Measurements from ENCODE around the gene HK2. TPM values are rescaled to one million over a fixed set of nuclear protein-coding genes. Genes with fewer than 3 reads are reported as not detected.

Gene HK2
- polyA plus RNA-seq, 4 donors, result 4.0 to 14.7 (median 10.3) TPM

DNA sequence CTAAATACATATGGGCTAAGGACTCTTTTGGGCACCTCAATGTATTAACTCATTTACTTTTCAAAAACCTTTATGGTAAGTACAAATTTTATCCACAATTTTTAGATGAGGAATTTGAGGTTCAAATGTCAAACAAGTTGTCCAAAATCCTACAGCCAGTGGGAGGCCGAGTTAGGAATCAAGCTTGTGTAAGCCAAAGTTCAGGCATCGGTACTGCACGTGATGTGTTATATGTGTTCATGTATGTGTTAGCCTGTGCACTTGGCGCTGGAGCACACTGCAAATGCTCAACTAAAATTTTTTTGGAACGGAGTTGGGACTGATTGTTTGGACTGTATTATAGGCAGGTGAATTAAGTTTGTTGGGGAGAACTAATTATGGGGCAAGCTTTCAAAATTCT lies 22.7 kb downstream of the HK2 start:
- DNase-seq (ENCODE audit: low read depth in 4 of 4, low spot score in 3 of 4), result no peak

DNA sequence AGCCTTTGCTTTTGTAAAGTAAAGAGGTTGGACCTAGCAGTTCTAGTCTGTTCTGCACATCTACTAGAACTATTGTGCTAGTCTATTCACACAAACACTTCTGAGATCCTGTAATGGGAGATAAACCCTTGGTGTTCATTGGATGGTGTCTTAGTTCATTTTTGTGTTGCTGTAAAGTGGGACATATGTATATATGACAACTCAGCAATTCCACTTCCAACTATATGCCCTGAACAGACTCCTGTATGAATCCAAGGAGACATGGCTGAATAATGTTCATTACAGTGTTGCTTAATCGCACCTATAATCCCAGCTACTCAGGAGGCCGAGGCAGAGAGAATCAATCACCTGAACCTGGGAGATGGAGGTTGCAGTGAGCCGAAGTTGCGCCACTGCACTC lies 23.3 kb downstream of the HK2 start:
- no peak for DNase-seq (ENCODE audit: low read depth in 4 of 4, low spot score in 3 of 4)

DNA sequence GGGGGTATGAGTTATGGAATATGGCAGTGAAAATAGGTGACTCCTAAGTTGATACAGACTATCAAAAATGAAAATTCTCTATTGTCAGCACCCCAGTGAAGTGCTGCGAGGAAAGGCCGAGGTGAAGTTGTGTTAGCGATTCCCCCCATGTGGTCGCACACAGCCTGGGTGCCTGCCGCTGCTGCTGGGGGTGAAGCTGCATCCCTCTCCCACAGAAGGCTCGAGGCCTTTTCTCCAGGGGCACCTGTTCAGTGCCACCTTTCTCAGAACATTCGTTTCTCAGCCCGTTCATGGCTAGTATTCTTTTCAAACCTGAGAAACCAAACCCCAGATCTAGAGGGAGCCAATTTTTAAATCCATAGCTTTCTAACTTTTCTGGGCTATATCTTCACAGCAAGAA lies 23.8 kb downstream of the HK2 start:
- no peak for DNase-seq (ENCODE audit: low read depth in 4 of 4, low spot score in 3 of 4)

DNA sequence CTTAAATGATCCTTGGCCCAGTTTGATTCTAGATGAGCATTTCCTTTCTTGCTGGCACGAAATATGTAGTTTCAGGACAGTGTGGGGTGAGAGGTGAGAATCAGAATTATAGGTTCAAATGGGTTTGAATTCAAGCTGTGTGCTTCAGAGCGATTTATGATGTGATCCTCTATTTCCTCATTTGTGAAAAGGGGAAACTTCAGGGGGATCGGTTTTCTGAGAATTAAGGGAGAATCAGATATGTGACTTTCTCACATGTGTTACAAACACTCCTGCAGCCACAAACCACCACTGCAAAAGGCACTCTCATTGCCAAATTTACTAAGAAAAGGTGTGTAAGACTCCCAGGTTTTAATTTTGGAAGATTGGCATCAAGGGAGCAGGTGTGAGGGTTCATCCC lies 24.4 kb downstream of the HK2 start:
- no peak for DNase-seq (ENCODE audit: low read depth in 4 of 4, low spot score in 3 of 4)

DNA sequence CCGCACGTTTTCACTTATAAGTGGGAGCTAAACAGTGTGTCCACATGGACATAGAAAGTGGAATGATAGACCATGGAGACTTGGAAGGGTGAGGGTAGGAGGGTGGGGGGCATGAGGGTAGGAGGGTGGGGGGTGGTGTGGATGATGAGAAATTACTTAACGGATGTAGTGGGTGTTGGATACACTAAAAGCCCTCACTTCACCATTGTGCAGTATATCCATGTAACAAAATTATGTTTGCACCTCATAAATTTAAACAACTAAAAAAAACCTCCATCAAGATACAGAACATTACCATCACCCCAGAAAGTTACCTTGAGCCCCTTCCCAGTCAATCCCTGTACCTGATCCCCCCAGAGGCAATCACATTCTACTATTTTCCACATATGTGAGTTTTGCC lies 26.2 kb downstream of the HK2 start:
- no peak for DNase-seq (ENCODE audit: low read depth in 4 of 4, low spot score in 3 of 4)

DNA sequence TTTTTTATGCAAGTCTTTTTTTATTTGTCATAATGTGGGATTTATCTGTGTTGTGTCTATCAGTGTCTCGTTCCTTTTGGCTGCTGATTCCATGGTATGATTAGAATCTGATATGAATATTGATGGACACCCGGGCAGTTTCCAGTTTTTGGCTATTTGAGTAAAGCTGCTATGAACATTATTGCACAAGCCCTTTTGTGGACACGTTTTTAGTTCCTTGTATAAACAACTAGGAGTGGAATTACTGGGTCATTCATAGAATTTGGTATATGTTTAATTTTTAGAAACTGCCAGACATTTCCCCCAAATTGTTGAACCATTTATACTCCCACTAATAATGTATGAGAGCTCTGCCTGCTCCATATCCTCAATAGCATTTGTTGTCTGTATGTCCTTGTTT lies 26.6 kb downstream of the HK2 start:
- DNase-seq (ENCODE audit: low read depth in 4 of 4, low spot score in 3 of 4), result no peak

DNA sequence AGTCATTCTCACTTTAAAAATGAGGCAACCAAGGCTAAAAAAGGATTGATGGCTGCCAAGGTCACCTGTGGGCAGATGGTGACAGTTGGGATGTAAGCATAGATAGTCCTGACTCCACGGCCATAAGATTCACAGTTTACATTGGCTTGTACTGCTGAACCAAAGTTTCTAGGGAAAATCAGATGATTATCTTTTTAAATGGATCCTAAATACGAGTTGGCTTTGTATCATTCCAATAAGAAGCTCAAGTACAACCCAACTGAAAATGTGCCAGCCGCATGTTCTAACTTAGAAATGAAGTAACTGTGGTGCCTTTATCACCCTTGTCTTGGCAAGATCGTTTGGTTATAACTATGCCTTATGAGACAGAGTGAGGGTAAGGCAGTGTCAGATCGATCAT lies 27.6 kb downstream of the HK2 start:
- DNase-seq (ENCODE audit: low read depth in 4 of 4, low spot score in 3 of 4), result no peak

DNA sequence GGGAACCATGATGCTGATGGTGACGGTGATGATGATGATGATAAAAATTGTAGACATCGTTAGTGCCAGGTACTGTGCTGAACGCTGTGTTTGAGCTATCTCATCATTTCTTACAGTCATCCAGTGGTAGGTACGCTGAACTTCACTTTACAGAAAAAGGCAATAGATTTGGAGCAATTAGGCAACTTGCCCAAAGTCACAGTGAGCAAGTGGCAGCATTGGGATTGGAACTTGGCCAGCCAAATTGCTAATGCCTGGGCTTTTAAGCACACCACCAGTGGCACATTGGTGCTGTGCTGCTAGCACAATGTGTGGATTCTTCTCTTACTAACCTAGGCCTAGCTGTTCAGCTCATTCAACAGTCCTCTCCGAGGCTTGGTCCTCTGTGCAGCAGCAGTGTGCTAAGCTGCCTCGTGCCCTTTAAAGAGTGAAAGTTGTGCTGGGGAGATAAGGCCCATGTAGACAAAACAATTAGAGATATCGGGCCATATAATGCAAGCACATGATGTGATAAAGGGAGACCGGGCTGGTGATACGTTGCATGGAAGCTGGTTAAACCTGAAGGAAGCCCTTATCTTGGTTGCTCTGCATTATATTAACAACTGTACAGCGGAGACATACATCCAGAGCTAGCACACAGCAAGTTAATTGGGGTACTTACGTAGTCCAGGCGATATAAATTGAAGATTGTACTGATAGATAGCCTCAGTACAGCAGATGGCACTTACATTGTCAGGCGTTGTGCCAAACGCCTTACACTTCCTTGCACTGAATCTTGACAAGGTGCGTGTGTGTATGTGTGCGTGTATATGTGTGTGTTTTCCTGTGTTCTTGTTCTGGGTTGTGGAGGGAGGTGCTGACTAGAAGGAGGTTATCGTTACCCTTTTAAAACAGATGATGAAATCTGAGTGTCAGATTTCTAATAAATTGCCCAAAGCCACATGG lies 28.4 kb downstream of the HK2 start:
- no peak for DNase-seq (ENCODE audit: low read depth in 4 of 4, low spot score in 3 of 4)

DNA sequence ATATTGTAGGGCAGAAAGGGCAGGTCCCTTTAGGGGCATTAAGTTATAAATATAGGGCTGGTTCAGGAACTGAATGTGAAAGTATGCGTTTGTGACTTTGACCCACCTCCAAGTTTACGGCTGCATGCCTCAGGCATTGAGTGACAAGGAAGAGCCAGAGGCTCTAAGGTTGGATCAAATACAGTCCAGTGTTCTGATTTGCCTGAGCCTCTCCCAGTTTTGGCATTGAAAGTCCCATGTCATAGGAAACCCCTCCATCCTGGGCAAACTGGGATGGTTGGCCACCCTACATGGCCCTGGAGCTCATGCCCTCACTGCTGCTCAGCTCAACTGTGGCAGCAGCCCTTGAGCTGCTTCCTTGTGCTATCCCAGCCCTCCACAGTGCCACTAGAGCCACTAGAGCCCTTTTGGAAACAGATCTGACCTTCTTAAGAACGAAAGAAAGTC lies 29.9 kb downstream of the HK2 start:
- no peak for DNase-seq (ENCODE audit: low read depth in 4 of 4, low spot score in 3 of 4)

DNA sequence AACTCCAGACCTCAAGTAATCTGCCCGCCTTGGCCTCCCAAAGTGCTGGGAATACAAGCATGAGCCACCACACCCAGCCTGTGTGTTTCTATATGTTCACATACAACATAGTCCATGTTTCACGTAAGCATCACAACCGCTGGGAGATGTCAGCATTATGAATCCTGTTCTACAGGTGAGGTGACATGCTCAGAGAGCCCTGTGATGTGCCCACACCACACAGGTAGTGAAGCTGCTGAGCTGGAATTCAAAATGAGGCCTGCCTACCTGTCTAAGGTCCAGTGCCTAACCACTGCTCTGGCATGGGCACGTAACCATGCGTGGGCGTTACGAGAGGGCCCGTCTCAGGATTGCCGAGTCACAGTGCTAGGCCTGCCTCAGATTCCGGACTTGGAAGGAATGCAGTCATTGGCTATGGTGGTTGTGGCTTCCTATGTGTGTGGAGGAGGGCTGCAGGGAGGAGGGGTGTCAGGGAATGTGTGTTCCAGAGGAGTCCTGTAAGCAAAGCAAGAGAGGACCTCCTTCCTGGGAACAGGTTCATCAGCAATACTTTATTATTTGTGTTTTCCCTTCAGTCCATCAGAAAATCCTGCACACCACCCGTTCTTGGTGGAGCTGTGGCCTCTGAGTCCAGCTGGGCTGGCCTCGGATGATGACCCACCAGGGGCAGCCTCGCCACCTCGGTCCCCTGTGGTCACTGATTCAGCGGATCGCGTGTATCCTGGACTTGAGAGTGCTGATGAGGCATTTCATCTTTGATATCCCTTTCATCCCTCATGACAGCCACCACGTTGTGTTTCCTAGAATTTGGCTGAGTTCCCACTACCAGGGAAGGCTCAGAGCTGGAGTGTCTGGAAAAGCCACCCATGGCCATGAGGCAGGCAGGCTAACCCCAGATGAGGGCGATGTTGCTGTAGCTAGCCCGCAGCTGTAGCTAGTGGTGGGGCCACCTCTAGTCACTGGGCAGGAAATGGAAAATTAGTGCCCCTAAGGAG lies 31.1 kb downstream of the HK2 start:
- DNase-seq (ENCODE audit: low read depth in 4 of 4, low spot score in 3 of 4), result no peak

DNA sequence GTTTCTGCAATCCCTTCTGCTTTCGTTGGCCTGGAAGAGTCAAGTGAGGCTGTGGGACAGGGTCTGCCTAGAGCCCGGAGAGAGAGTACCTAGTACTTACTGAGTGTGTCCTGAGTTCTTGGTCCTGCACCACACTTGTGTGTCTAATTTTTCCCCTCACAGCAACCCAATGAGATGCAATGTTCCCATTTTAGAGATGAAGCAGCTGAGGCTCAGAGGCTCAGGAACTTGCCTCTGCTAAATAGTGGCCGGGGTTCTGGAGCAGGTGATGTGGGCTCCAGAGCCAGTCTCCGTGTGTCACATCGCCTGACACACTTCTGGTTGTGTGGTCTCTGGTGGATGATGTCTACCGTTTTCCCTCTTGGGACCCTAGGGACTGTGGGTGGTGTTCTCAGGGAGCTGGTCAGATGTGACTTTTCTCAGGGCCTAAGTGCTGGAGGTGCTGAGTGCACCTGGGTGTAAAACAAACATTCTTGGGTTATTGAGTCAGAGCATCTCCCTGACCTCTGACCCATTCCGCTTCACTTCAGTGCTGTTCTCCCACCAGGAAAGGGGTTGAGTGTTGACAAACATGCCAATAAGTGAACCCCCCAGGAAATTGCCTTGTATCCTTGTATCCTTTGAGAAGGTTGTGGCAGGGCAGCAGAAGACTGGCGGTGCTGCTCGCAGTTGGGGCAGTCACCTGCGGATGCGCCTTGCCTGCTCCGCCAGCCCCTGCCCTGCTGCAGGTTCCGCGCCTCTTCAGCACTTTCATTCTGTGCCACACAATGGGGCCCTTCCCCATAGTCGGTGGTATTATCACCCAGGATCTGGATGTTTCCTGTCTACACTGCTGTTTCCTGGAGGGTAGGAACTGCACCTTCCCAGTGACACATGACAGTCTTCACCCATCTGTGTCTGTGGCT lies 32.1 kb downstream of the HK2 start:
- no peak for DNase-seq (ENCODE audit: low read depth in 4 of 4, low spot score in 3 of 4)

DNA sequence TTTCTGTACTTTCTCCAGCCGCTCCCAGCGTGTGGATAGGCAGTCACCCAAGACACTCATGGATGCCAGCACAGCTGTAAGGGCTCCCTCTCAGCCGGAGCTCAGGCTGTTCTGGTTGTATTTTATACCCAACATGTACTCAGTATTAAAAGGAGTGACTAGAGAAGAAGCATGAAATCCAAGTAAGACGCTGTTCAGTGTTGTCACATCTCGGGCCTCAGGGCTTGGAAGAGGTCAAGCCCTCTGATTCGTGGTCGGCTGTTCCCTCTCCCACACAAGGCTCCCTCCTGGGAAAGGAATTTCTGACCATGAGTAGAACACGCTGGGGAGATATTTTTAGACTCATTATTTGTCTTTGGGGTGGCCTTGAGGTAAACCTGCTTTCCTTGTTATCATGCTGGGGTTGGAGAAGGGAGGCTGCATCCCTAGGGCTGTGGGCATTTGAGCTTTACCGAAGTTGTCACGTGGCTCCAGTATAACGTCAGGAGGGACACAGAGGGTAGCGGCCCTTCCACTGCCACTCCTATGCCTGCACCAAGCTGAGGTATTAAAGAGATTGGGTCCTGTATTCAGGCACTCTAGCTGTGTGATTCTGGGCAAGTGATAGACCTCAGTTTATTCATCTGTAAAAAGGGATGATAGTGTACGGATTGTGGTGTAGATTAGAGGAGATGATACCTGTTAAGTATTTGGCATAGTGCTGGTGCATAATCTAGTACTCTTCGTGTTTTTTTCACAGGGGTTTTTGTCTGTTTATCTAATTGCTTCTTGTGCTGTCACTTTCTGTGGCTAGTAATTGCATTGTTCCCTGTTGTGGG lies 34.1 kb downstream of the HK2 start:
- no peak for DNase-seq (ENCODE audit: low read depth in 4 of 4, low spot score in 3 of 4)

DNA sequence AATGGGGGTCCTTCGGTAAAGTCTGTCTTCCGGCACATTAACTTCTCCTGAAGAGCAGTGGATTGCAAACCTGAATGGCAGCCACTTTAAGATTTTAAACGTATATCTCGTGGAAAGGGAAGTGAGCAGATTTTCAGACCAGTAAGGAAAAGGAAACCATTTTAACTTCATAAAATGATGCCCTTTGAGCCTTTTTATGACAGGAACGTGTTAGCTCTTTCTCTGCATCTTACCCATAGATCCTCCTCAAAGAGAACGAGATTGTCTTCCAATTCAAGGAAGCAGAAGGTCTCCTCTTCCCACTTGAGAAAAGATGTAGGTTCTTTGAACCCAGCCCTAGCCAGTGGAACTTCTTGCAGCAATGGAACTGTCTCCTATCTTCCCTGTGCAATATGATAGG lies 35.6 kb downstream of the HK2 start:
- DNase-seq (ENCODE audit: low read depth in 4 of 4, low spot score in 3 of 4), result no peak

DNA sequence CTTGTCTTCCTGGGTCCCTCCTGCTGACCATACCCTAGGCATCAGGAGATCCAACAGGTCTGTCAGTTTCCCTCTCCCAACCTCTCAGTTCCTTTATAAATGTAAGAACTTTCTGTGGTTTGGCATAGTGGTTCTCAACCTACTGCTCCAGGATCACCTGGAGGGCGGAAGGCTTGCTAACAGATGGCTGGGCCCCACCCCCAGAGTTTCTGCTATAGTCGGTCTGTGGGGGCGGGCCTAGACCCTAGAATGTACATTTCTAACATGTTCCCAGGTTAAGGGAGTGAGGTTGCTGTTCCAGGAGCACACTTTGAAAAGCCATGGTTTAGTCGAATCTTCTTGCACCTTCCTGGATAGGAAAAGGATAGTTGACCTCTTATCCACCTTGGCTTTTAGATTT lies 37.0 kb downstream of the HK2 start:
- no peak for DNase-seq (ENCODE audit: low read depth in 4 of 4, low spot score in 3 of 4)

DNA sequence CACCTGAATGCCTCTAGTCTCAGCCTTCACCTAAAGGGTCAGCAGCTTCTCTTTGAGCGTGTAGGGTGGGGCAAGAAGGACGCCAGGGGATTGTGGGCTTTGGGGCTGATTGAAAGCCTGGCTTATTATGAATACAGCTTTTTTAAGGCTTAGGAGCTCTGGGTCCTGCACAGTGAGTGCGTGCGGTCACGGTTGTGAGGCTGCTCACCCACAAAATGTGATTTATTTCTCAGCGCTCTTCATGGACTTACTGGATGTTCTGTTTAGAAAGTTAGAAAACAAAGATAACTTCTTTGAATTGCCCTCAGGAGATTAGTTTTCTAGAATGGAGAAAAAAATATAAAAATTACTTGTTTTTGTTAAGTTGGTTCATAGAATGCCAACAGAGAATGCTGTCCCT lies 37.5 kb downstream of the HK2 start:
- no peak for DNase-seq (ENCODE audit: low read depth in 4 of 4, low spot score in 3 of 4)

DNA sequence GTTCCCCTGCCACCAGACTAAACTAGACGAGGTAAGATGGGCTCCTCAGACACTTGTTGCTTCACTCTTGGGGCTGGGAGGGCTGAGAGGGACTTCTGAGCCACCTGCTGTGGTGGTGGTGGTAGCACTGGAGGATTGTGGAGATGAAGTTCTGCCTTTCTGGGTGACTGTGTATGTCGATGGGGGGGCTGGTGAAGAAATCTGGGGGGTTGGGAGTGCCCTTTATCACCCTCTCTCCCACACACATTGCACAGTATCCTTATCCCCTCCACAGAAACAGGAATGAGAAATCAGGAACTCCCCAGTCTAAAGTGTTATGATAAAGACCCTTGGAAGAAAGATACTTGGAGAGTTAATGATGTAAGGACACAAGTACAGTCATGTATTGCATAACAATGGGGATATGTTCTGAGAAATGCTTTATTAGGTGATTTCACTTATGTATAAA lies 38.5 kb downstream of the HK2 start:
- DNase-seq (ENCODE audit: low read depth in 4 of 4, low spot score in 3 of 4), result no peak

DNA sequence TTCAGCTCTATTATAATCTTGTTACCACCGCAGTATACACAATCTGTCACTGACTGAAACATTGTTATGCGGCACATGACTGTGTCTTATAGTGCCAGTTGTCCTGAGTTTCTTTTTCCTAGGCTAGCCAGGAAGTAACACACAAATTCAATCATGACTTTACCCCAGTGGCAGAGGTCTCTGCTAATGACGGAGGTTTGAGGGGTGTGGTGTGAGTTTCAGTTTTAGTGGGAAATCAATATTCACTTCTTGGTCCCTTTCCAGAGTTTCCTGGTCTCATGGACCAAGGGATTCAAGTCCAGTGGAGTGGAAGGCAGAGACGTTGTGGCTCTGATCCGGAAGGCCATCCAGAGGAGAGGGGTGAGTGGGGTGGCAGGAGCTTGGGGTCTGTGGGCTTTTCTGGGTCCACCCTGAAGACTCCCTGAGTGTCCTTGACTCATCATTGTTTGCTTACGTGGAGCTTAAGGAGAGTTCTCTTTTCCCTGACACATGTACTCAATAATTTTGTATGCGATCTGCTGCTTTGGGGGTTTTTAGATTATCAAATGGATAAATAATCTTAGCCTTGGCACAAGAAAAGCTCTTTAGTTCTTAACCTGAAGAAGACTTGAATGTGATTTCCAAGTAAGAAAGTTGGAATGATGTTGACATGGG lies 39.2 kb downstream of the HK2 start:
- no peak for DNase-seq (ENCODE audit: low read depth in 4 of 4, low spot score in 3 of 4)

DNA sequence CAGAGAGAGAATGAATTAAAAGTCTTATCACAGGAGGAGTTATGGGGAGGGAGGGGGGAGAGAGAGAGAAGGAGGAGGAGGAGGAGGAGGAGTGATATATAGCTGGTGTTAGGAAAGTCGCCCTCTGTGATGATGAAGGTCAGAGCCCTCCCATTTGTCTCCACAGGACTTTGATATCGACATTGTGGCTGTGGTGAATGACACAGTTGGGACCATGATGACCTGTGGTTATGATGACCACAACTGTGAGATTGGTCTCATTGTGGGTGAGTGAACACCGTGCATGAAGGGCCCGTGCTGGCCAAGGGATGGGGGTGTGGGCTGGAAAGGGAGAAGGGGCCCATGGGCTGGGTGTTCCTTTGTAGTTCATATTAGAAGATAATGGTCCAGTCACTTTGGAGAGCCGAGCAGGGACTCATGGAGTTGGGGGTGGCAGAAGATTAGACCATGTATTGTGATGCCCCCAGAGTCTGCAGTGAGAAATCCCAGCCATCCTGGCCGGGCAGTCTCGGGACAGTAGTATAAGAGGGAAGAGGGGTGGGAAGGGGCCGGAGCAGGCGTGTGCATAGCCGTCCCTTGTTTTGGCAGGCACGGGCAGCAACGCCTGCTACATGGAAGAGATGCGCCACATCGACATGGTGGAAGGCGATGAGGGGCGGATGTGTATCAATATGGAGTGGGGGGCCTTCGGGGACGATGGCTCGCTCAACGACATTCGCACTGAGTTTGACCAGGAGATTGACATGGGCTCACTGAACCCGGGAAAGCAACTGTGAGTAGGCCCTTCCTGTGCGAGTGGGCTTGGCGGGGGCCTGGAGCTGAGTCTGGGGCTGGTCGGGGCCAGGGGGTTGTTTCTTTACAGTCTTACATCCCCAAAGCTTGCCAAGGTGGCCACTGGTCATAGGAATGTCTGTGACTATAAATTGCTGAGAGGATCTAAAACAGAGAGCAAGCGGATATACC lies 40.0 kb downstream of the HK2 start:
- no peak for DNase-seq (ENCODE audit: low read depth in 4 of 4, low spot score in 3 of 4)
